Measurements from ENCODE around the gene LRRC8D.

DNA sequence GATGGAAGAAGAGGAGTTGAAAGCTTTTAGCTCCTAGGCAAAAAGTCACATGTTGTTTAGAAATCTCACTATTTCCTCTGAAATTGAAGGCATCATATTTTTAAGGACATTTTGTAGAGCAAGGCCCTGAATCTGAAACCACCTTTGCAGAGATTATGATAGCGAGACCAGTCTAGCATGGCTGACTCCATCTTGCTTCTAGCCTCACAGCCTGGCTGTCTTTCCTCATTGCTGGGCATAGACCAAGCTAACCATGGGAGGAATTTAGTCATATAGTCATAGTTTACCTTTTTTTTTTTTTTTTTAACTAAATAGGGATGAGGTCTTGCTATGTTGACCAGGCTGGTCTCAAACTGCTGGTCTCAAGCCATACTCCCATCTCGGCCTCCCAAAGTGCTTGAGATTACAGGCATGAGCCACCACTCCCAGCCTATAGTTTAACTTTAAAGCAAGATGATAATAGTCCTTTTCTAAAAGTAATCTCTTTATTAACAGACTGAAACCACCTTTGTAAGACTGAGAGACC is 131.8 kb downstream of the LRRC8D start:
- TF ChIP-seq CTCF (IDR thresholded peaks at IDR 0.05) (no peak), POLR2A (IDR thresholded peaks at IDR 0.05) (no peak)

All from heart left ventricle (tissue), 13 donors.